Activated CD8-positive, alpha-beta memory T cell treated with anti-CD3 and anti-CD28 coated beads, Interleukin-2, amount 10 ng/mL, durations not matched to agents 7 days and 5 days (primary cell): ENCODE results near the gene CTDP1. TPM values are rescaled to one million over a fixed set of nuclear protein-coding genes. Genes with fewer than 3 reads are reported as not detected.

Source experiments
- ATAC-seq: fragments of 150-1000 bp; cut with Tn5 transposase; one replicate; pipeline ENCODE4 v1.10.0; 2021; ENCODE audit warnings: moderate library complexity
- CTCF ChIA-PET: fragments of 350-600 bp; sonication (Branson Sonifier 250); formaldehyde crosslinking; loops from one replicate; lab custom pipeline; 2021; ENCODE audit warnings: antibody characterized with exemption; lab: Charles Lee
- DNase-seq: peaks from one replicate; pipeline ENCODE4 v3.0.0-alpha.2; 2020
- H3K27ac Mint-ChIP-seq: one replicate; pipeline ENCODE4 v1.8.0; 2021; ENCODE audit warnings: mild to moderate bottlenecking, mixed read lengths
- H3K27me3 Mint-ChIP-seq: one replicate; pipeline ENCODE4 v1.8.0; 2021; ENCODE audit warnings: mixed read lengths
- H3K36me3 Mint-ChIP-seq: one replicate; pipeline ENCODE4 v1.8.0; 2021; ENCODE audit warnings: mild to moderate bottlenecking, mixed read lengths
- H3K4me1 Mint-ChIP-seq: one replicate; pipeline ENCODE4 v1.8.0; 2021; ENCODE audit warnings: mixed read lengths
- H3K4me3 Mint-ChIP-seq: one replicate; pipeline ENCODE4 v1.8.0; 2021; ENCODE audit warnings: mild to moderate bottlenecking, moderate library complexity, mixed read lengths
- H3K9me3 Mint-ChIP-seq: one replicate; pipeline ENCODE4 v1.8.0; 2022; ENCODE audit warnings: low read depth, mixed read lengths
- total RNA-seq, 2 experiments: library from RNA; stranded (reverse); gene quantifications; one replicate each; pipeline ENCODE4 v1.2.3, GENCODE V29; 2021

The CTDP1 gene
- total RNA-seq, 2 experiments from 2014 or later: 38.4 to 39.7 TPM

GRCh38 chr18:79789901-79790890 lies 110.6 kb downstream of the CTDP1 start:
- Mint-ChIP-seq H3K27me3 (peaks cover 62% of the 10 kb centered on the region), H3K4me3 (no peak overlapping the region), H3K27ac (no peak overlapping the region), H3K4me1 (peaks cover 7% of the 10 kb centered on the region), H3K36me3 (peaks cover 4% of the 10 kb centered on the region), H3K9me3 (peaks cover 4% of the 10 kb centered on the region)
- CTCF ChIA-PET: no interaction called here
- ATAC-seq: no peak
- DNase-seq: no peak

- H3K9me3 Mint-ChIP-seq: peaks cover 4% of the 10 kb centered on the region
- peaks cover 63% of the 10 kb centered on the region for H3K27me3 Mint-ChIP-seq
- H3K36me3 Mint-ChIP-seq: peaks cover 4% of the 10 kb centered on the region
- no peak for DNase-seq
- CTCF ChIA-PET: no interaction called here
- ATAC-seq: no peak
- no peak overlapping the region for H3K27ac Mint-ChIP-seq
- peaks cover 7% of the 10 kb centered on the region for H3K4me1 Mint-ChIP-seq
- no peak overlapping the region for H3K4me3 Mint-ChIP-seq
Observed at GRCh38 chr18:79790996-79791972, 111.7 kb downstream of the CTDP1 start.

- Mint-ChIP-seq H3K4me1 (peaks cover 9% of the 10 kb centered on the region), H3K9me3 (peaks cover 4% of the 10 kb centered on the region), H3K27me3 (peaks cover 63% of the 10 kb centered on the region), H3K27ac (no peak overlapping the region), H3K4me3 (no peak overlapping the region), H3K36me3 (peaks cover 6% of the 10 kb centered on the region)
- ATAC-seq (no peak), DNase-seq (no peak)
- CTCF ChIA-PET: no interaction called here
Observed at GRCh38 chr18:79792096-79792987, 112.7 kb downstream of the CTDP1 start.

- peaks cover 11% of the 10 kb centered on the region for H3K4me1 Mint-ChIP-seq
- peaks cover 7% of the 10 kb centered on the region for H3K36me3 Mint-ChIP-seq
- no peak overlapping the region for H3K4me3 Mint-ChIP-seq
- H3K9me3 Mint-ChIP-seq: peaks cover 4% of the 10 kb centered on the region
- ATAC-seq: no peak
- H3K27me3 Mint-ChIP-seq: peaks cover 61% of the 10 kb centered on the region
- CTCF ChIA-PET: no interaction called here
- DNase-seq: no peak
- no peak overlapping the region for H3K27ac Mint-ChIP-seq
Observed at GRCh38 chr18:79792988-79793355, 113.4 kb downstream of the CTDP1 start.

GRCh38 chr18:79794846-79795245 lies 115.2 kb downstream of the CTDP1 start:
- peaks cover 13% of the 10 kb centered on the region for H3K4me1 Mint-ChIP-seq
- ATAC-seq: no peak
- peaks cover 2% of the 10 kb centered on the region for H3K36me3 Mint-ChIP-seq
- no peak overlapping the region for H3K27ac Mint-ChIP-seq
- no peak for DNase-seq
- no peak overlapping the region for H3K4me3 Mint-ChIP-seq
- CTCF ChIA-PET: no interaction called here
- H3K9me3 Mint-ChIP-seq: no peaks in the 10 kb centered on the region
- peaks cover 63% of the 10 kb centered on the region for H3K27me3 Mint-ChIP-seq

- ATAC-seq: no peak
- H3K36me3 Mint-ChIP-seq: peaks cover 2% of the 10 kb centered on the region
- H3K4me3 Mint-ChIP-seq: no peak overlapping the region
- no peak overlapping the region for H3K27ac Mint-ChIP-seq
- CTCF ChIA-PET: no interaction called here
- H3K9me3 Mint-ChIP-seq: no peaks in the 10 kb centered on the region
- DNase-seq: no peak
- peaks cover 65% of the 10 kb centered on the region for H3K27me3 Mint-ChIP-seq
- peaks cover 13% of the 10 kb centered on the region for H3K4me1 Mint-ChIP-seq
Observed at GRCh38 chr18:79795446-79795845, 115.8 kb downstream of the CTDP1 start.

GRCh38 chr18:79796016-79796415 lies 116.4 kb downstream of the CTDP1 start:
- Mint-ChIP-seq H3K4me1 (peaks cover 13% of the 10 kb centered on the region), H3K27me3 (peaks cover 61% of the 10 kb centered on the region), H3K4me3 (no peak overlapping the region), H3K36me3 (peaks cover 2% of the 10 kb centered on the region), H3K9me3 (no peaks in the 10 kb centered on the region), H3K27ac (no peak overlapping the region)
- CTCF ChIA-PET: no interaction called here
- no peak for ATAC-seq
- no peak for DNase-seq

GRCh38 chr18:79796531-79797405 lies 117.2 kb downstream of the CTDP1 start:
- DNase-seq (no peak), ATAC-seq (no peak)
- peaks cover 54% of the 10 kb centered on the region for H3K27me3 Mint-ChIP-seq

GRCh38 chr18:79797518-79798345 lies 118.1 kb downstream of the CTDP1 start, which contains the start of gene KCNG2:
KCNG2 (plus strand) TSS chr18:79797938; CDS start chr18:79863668, 65,730 bp downstream.
- H3K27ac Mint-ChIP-seq: no peak within 1 kb of the TSS
- CTCF ChIA-PET: no interaction called here
- peaks cover 2% of the 10 kb centered on the region for H3K36me3 Mint-ChIP-seq
- H3K9me3 Mint-ChIP-seq: no peaks in the 10 kb centered on the region
- peak; percentile 66 for ATAC-seq
- DNase-seq: no peak
- H3K4me3 Mint-ChIP-seq: peak within 1 kb of the TSS; percentile 36
- H3K27me3 Mint-ChIP-seq: peaks cover 44% of the 10 kb centered on the region
- peaks cover 6% of the 10 kb centered on the region for H3K4me1 Mint-ChIP-seq

More at GRCh38 chr18:79796531-79797405, 117.2 kb downstream of the CTDP1 start:
- Mint-ChIP-seq H3K4me1 (peaks cover 6% of the 10 kb centered on the region), H3K36me3 (peaks cover 2% of the 10 kb centered on the region), H3K27ac (no peak overlapping the region), H3K4me3 (no peak overlapping the region), H3K9me3 (no peaks in the 10 kb centered on the region)
- CTCF ChIA-PET: no interaction called here

GRCh38 chr18:79798346-79798998 lies 118.9 kb downstream of the CTDP1 start:
- Mint-ChIP-seq H3K9me3 (no peaks in the 10 kb centered on the region), H3K27me3 (peaks cover 42% of the 10 kb centered on the region), H3K4me1 (peaks cover 6% of the 10 kb centered on the region), H3K27ac (no peak overlapping the region), H3K4me3 (no peak overlapping the region), H3K36me3 (peaks cover 2% of the 10 kb centered on the region)
- DNase-seq: no peak
- ATAC-seq: no peak
- CTCF ChIA-PET: no interaction called here

GRCh38 chr18:79798999-79799370 lies 119.4 kb downstream of the CTDP1 start:
- H3K4me3 Mint-ChIP-seq: no peak overlapping the region
- H3K36me3 Mint-ChIP-seq: peaks cover 2% of the 10 kb centered on the region
- ATAC-seq (no peak), DNase-seq (no peak)
- H3K9me3 Mint-ChIP-seq: no peaks in the 10 kb centered on the region
- no peak overlapping the region for H3K27ac Mint-ChIP-seq
- CTCF ChIA-PET: no interaction called here
- peaks cover 39% of the 10 kb centered on the region for H3K27me3 Mint-ChIP-seq
- H3K4me1 Mint-ChIP-seq: peaks cover 6% of the 10 kb centered on the region
